GM18498 (cell line): ENCODE data around the gene NPAS4.
A peak's percentile ranks its signal among the peaks of the same experiment; 100 is the strongest.
"Not testable (repeated sequence)": the region's sequence is repeated elsewhere in the genome, so short reads cannot be mapped to it uniquely, and the experiment has no call there.

ENCODE experiments used
- ATAC-seq: cut with Tn5 transposase; IDR thresholded peaks from one replicate; pipeline ENCODE4 v1.9.1; 2021; ENCODE audit warnings: mild to moderate bottlenecking, moderate library complexity; ENCODE audit not compliant: unreplicated experiment

The NPAS4 gene

DNA sequence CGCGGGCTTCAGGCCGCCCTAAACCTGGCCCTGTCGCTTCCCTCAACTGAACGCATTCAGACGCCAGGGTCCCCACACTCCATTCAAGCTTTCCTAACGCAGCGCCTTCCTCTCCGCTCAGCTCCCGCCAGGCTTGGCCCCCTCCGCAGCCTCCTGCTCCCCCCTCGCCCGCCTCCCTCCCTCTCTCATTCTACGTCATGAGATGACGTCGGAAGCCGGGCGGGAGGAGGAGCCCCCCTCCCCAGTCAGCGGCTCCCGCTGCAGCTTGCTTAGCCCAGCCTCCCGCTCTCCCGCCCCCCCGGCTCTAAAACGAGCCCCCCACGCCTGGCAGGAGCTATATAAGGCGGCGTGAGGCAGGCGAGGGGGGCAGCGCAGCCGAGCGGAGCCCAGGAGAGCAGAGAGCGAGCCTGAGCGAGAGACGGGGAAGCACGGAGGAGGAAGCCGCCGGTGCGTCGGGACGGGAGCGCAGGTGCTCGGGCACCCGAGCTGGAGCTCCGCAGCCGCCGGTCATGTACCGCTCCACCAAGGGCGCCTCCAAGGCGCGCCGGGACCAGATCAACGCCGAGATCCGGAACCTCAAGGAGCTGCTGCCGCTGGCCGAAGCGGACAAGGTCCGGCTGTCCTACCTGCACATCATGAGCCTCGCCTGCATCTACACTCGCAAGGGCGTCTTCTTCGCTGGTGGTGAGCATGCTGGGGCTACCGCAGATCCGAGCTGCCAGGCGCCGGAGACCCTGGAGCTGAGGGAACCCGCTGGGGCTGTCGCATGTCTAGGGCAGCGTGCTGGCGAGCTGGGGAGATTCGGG is at the start of gene NPAS4:
Gene NPAS4, plus strand, starts transcription at position 365 of the 806 bp plus-strand sequence. Its CDS starts 145 bp downstream, at position 510.
- no peak for ATAC-seq

DNA sequence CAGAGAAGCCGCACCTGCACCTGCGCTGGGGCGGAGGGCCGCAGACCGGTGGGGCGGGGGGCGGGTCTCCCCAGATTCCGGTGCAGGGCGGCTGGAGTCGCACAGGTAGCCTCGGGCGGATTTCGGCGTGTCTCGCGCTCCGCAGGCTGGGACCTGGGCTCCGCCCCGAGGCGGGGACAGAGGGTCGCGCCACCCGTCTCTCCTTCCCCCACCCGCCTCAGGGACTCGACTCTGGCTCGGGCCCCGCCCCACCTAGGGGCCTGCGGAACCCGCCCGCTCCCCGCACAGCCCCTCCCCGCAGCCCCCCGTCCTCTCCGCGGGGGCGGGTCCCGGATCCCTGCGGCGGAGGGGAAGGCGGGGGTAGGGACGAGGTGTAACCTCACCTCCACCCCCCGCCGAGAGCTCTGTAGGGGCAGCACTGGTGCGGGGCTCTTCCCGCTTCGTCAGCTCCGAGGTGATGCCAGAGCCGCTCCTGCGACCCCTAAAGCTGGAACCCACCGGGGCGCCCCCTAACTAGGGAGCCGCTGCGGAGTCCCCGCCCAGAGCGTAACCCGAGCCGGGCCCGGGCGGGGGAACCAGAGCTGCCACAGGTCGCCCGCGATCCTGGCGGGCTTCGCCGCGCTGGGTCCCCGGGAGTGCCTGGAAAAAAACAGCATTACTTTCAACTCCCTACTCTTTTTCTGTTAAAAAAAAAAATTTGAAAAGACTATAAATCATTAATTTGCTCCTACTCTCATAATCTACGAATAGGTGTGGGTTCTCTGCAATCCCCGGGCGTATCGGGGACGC is 49.0 kb upstream of the NPAS4 start, which contains the start of gene SLC29A2:
Gene SLC29A2, minus strand, starts transcription at position 134 of the 789 bp plus-strand sequence. CDS start 169 bp downstream, outside the sequence.
- peak; percentile 65 for ATAC-seq

DNA sequence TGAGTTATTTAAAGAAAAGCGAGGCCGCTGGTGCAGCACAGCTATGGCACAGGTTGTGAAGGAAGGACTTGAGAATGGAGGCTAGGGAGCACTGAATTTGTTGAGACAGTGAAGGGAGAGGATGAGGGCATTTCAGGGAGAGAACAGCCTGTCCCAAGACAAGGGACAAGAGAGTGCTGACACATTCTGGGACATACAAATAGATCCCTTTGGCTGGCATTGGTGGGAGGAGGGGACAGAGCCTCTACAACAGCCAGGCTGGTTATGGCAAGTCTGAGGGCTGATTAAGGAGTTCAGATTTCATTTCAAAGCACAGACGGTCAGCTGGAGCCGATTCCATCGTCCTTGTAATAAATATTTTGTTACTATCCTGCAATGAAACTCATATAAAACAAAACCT is 47.6 kb upstream of the NPAS4 start:
- ATAC-seq: no peak

DNA sequence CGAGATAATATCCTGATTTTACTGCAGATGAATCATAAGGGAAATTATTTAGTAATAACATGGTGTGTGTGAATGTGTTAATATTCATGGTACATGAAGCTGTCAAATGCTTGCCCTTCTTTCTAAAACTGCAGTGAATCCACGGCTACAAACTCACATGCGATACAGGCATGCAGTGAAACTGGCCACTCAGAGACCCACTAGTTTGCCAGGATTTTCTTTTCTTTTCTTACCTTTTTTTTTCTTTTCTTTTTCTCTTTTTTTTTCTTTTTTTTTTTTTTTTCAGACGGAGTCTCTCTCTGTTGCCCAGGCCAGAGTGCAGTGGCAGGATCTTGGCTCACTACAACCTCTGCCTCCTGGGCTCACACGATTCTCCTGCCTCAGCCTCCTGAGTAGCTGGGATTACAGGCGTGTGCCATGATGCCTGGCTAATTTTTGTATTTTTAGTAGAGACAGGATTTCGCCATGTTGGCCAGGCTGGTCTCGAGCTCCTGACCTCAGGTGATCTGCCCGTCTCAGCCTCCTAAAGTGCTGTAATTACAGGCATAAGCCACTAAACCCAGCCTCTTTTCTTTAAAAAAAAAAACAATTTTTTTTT is 47.0 kb upstream of the NPAS4 start:
- not testable (repeated sequence) for ATAC-seq

DNA sequence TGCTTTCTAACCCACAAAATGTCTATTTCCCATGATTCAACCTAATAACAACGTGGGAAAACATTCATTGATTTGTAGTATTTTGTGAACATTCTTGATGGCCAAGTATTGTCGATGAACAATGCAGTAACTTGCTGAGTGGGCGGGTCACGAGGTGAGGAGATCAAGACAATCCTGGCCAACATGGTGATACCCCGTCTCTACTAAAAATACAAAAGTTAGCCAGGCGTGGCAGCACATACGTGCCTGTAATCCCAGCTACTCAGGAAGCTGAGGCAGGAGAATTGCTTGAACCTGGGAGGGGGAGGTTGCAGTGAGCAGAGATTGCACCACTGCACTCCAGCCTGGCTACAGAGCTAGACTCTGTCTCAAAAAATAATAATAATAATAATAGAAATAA is 40.6 kb upstream of the NPAS4 start:
- ATAC-seq: not testable (repeated sequence)

DNA sequence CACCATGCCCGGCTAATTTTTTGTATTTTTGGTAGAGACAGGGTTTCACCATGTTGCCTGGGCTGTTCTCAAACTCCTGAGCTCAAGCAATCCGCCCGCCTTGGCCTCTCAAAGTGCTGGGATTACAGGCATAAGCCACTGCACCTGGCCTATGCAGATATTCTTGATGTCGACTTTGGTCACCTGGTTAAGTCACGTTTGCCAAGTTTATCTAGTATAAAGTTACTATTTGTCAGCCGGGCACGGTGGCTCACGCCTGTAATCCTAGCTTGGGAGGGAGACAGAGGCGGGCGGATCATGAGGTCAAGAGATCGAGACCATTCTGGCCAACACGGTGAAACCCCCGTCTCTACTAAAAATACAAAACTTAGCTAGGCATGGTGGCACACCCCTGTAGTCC is 36.5 kb upstream of the NPAS4 start:
- not testable (repeated sequence) for ATAC-seq

DNA sequence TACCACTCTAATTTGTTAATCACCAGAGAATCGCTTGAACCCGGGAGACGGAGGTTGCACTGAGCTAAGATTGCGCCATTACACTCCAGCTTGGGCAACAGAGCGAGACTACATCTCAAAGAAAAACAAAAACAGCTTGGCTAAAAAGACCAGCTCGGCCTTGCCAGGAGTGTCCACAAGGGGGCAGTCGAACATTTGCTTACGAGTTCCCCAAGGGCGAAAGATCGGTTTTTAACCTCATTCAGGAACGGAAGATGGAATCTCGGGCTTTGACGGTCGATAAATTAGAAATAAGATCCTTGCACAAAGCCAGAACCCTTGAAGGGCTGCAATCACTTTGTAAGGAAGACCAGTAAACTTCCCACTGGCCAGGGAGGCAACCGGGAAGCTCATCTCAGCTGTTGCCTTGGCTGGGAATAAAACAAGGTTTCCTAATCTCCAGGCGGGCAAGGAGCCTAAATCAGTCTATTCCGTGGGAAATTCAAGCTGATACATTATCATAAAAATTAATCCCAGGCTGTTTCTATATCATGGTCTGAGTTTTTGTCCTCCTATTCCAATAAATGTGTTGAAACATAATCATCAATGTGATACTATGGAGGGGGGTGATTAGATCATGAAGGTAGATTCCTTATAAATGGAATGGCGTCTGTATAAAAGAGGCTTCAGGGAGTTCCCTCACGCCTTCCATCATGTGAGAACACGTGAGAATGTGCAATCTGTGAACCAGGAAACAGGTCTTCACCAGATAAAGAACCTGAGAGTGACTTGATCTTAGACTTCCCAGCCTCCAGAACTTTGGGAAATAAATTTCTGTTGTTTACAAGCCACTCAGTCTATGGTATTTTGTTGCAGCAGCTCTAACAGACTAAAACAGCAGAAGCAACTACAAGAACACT is 34.4 kb upstream of the NPAS4 start:
- no peak for ATAC-seq

DNA sequence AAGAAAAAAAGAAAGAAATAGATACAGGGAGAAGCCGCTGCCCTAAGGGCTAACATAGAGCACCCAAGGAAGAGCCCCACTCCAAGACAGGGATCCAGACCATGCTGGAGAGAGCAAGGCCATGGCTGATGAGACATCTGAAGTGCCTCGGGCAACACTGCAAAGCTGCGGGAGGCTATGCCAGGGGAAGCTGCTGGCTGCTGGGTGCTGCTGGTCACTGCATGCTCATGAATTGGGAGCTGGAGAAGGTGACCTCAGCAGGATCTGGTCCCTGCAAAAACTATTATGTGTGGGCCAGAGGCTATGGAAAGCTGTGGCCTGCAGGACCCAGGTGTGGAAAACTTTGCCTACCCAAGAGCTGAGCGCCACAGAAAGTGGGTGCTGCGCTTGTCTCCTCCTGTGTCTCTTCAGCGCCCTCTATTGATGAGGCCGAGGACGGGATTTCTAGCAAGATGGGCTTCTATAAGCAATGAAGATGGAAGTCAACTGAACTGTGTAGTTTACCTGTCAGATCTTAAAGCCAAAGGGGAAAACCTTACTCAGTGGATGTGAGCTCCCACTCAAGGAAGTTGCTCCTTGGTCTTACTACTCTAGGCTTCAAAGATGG is 32.0 kb upstream of the NPAS4 start:
- no peak for ATAC-seq

DNA sequence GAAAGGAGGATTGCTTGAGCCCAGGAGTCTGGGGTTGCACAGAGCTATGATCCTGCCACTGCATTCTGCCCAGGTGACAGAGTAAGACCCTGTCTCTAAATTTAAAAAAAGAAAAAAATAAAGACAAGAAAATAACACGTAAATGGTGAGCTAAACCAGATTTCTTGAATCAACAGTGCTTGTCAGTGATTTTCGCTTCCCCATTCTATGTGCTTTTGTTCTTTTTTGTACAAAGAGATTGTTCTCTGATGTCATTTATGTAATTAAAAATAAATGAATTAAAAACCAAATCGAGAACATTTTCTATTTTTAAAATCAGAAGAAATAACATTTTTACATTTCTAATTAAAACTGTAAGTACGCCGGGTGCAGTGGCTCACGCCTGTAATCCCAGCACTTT is 29.5 kb upstream of the NPAS4 start:
- ATAC-seq: no peak

DNA sequence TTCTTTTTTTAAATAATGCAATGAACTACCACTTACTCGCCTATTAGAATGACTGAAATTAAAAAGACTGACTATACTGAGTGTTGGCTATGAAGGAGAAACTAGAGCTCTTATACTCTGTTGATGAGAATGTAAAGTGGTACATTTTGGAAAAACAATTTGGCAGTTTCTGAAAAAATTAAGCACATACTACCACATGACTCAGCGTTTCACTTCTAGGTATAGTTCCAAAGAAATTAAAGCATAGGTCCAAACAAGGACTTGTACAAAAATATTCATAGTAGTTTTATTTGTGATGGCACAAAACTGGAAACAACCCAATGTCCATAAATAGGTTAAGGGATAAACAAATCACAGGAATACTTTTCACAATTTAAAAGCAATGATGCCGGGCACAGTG is 26.9 kb upstream of the NPAS4 start:
- ATAC-seq: no peak

DNA sequence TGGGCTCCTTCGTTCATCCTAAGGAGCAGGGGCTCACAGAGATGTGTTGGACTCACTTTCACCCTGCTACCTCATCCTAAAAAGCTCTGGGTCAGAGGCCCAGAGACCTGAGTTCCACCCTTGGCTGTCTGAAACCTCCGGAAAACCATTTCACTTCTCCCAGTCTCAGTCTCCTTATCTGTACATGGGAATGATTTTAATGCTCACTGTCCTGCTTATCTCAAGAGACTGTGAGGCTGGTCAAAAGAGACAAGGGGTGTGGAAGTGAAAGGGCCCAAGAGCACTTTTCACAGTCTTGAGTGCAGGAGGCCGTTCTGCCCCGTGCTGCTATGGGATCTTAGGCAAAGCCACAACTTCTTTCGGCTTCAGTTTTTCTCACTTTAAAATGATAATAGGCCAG is 13.2 kb upstream of the NPAS4 start:
- ATAC-seq: no peak

DNA sequence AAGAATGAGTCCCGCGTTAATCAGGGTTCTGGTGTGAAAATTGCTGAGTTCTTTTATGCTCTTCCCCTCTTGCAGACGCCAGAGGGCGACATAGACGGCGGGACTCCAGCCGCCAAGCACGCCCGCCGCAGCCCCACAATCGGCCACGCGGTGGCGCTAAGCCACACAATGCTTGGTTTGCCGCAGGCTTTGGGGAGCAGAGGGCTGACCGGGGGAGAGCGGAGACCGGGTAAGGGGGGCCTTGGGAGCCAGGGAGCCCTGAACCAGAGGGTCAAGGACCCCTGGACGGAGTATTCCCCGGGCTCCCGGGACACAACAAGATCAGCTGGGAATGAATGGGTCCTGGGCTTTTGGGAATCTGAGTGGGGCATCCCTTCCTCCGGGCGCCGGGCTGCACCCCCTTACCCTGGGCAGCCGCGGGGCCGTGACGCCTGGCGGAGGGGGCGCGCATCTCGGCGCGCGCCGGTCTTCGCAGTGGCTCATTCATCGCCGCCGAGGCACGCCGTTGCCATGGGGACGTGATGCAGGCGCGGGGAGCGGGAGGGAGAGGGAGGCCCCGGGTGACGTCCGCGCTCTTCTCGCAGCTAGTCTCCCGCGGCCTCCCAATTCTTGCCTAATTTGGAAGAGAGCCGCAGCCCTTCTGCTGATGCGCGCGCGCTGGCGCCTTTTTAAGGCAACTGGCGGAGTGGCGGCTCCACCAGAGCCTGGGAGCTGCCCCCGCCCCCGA is 12.2 kb upstream of the NPAS4 start:
- peak; percentile 75 for ATAC-seq

DNA sequence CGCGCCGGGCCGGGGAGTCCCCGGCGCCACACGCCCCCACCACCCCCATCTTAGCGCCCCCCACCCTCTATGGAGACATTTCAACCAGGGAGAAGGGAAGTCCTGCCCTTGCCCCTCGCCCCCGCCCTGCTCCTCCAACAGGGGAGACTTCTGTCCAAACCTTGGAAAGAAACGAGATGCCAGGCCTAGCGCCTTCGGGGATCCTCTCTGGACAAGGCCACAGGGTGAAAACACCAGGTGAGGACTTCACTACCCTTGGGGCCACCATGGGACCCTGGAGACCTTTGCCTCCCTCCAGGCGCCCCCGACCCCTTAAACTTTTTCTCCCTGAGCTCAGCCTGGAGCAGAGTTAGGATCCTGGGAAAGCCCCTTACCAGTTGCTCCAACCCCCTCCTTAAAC is 11.6 kb upstream of the NPAS4 start:
- ATAC-seq: no peak

DNA sequence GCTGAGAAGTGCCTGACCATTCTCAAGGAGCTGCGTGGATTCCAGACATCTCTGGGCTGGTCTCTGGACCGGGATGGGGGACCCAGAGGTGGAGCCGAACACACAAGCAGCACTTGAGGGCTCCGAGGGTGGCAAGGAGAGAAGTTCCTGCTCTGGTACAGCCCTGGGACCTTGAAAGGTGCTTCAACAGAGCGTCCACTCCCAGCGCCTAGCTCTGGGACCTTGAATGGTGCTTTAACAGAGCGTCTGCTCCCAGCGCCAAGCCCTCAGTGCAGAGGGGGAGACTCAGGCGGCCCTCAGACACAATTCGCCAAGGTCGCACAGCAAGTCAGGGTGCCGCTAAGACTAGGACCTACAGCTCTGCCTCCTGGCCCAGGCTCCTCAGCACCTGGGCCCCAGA is 10.6 kb upstream of the NPAS4 start:
- no peak for ATAC-seq

DNA sequence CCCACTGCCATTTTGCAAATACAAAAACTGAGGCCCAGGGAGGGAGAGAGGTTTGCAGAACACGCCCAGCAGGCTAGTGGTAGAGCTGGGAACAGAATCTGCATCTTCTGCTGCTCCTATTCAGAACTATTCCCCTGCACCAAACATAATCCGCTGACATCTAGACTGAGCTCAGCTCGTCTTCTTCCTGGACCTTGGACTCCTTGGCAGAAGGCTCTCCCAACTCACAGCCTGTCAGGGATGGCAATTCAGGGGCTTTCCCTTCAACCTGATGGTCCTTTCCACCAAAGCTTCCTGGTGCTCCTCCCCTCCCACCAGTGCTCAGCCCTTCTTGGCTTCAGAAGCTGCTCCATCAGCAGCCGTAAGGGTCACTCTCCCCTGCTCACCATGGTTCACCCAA is 9.5 kb upstream of the NPAS4 start:
- no peak for ATAC-seq

DNA sequence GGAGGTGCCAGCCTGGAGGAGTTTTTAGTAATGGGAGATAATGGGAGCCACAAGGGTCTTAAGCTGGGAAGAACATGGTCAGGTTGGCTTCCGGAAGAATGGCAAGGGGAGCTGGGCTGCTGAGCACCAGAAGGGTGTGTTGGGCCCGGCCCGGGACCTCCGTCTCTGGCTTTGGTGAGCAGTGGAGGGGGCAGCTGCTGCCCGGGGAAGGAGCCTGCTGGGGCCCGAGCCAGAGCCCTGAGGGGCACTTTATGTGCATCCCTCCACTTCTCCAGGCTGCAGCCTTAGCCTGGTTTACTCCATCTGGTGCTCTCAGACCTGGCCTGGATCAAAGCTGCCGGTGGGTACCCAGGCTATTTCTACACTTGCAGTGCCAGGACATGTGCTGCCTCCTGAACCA is 8.7 kb upstream of the NPAS4 start:
- ATAC-seq: no peak

DNA sequence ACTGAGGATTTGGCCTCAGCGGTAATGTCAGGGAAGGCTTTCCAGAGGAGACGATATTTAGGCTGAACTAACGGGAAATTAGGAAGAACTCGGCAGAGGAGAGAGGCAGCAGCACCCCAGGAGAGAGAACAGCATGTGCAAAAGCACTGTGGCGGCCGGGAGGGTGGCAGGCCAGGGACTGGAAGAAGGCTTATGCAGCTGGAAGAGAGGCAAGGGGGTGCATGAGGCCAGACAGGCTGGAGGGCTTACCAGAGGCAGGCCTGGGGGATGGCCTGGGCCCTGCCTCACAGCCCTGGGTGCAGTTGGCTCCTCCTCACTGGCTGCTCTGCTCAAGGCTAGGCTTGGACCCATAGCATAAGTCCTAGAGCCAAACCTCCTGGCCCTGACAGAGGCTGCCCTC is 7.7 kb upstream of the NPAS4 start:
- no peak for ATAC-seq

DNA sequence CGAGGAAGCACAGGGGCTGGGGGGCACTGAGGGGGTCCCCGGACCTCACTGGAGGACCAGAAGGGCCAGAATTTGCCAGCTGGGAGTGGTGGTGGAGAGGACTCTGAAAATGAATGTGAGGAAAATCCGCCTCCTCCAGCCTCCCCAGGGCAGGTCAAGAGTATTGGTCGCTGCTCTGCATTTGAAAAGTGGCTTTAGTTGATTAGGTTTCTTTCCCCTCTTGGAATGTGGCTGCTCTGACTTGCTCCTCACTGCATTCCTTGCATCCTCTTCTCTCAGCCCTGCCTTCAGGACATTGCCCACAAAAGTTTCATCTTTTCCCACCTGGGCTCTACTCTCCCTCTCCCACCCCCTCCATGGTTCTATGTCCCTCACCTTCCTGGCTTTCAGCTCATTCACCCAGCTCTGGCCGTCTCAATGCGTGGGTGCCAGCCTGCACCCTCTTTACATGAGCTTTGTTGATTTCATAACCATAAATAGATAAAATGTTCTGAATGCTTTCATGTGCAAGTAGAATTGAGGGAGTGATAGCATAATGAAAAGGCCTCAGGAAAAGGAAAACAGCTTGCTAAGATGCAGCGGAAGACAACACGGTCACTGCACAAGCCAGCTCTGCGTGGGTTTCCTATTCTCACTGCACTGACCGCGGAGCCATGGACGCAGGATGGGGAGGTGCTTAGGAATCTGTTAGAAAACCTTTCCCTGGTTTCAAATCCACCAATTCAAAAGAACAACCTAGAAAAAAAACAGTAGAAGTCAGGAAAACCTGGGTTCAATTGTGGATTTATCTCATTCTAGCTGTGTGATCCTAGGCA is 6.5 kb upstream of the NPAS4 start:
- ATAC-seq: no peak

DNA sequence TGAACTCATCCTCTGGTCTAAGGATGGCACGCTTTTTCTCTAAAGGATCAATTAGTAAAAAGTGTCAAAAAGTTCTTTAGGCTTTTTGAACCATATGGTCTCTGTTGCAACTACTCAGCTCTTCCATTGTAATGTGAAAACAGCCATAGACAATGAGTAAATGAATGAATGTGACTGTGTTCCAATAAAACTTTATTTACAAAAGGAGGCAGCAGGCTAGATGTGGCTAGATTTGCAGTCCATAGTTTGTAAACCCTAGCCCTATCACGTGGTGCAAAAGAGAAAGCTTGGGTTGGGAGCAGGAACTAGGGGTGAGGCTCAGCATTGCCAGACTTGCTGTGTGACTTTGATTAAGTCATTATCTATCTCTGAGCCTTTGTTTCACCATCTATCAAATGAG is 5.4 kb upstream of the NPAS4 start:
- no peak for ATAC-seq
